ENCODE results near the gene IRAK1.
"Not testable (repeated sequence)": the region's sequence is repeated elsewhere in the genome, so short reads cannot be mapped to it uniquely, and the experiment has no call there.

IRAK1 gene

GRCh38 chrX:154018518-154019060 lies 1.1 kb downstream of the IRAK1 start:
- no peak for DNase-seq

- no peak for DNase-seq
Observed at GRCh38 chrX:154017766-154018517, 1.8 kb downstream of the IRAK1 start.

- no peak for DNase-seq
Observed at GRCh38 chrX:154016366-154017076, 3.2 kb downstream of the IRAK1 start.

- no peak for DNase-seq
Observed at GRCh38 chrX:154015581-154016264, 4.0 kb downstream of the IRAK1 start.

GRCh38 chrX:154014429-154015380 lies 5.0 kb downstream of the IRAK1 start:
- DNase-seq, result no peak

GRCh38 chrX:154013614-154014360 lies 5.9 kb downstream of the IRAK1 start:
- peak; percentile 65 for DNase-seq

GRCh38 chrX:154013001-154013421 lies 6.7 kb downstream of the IRAK1 start:
- no peak for DNase-seq

- DNase-seq, result no peak
Observed at GRCh38 chrX:154012336-154012991, 7.2 kb downstream of the IRAK1 start.

- no peak for DNase-seq
Observed at GRCh38 chrX:154011376-154012335, 8.0 kb downstream of the IRAK1 start.

GRCh38 chrX:154010330-154011087 lies 9.2 kb downstream of the IRAK1 start:
- no peak for DNase-seq

- DNase-seq, result no peak
Observed at GRCh38 chrX:154008521-154008920, 11.2 kb downstream of the IRAK1 start.

- DNase-seq, result no peak
Observed at GRCh38 chrX:154006947-154007346, 12.8 kb downstream of the IRAK1 start.

- no peak for DNase-seq
Observed at GRCh38 chrX:154004315-154004714, 15.4 kb downstream of the IRAK1 start.

- peak; percentile 75 for DNase-seq
Observed at GRCh38 chrX:154002215-154002719, 17.4 kb downstream of the IRAK1 start.

GRCh38 chrX:154000051-154000450 lies 19.7 kb downstream of the IRAK1 start:
- no peak for DNase-seq

- DNase-seq, result no peak
Observed at GRCh38 chrX:153999359-154000037, 20.2 kb downstream of the IRAK1 start.

- DNase-seq, result no peak
Observed at GRCh38 chrX:153995504-153995903, 24.2 kb downstream of the IRAK1 start.

- DNase-seq, result not testable (repeated sequence)
Observed at GRCh38 chrX:153994398-153994797, 25.3 kb downstream of the IRAK1 start.
